HG02943 (cell line): ENCODE data around the gene THADA.

Experiments used
- ATAC-seq: cut with Tn5 transposase; IDR thresholded peaks from one replicate; pipeline ENCODE4 v1.9.1; 2021; ENCODE audit warnings: mild to moderate bottlenecking, low read depth, moderate library complexity; ENCODE audit not compliant: unreplicated experiment

Gene THADA

GRCh38 chr2:43340945-43341356 lies 254.9 kb downstream of the THADA start:
- ATAC-seq: no peak

GRCh38 chr2:43340066-43340465 lies 255.8 kb downstream of the THADA start:
- no peak for ATAC-seq

GRCh38 chr2:43333656-43334144 lies 262.1 kb downstream of the THADA start:
- ATAC-seq: no peak

- no peak for ATAC-seq
Observed at GRCh38 chr2:43333101-43333655, 262.7 kb downstream of the THADA start.

- ATAC-seq: no peak
Observed at GRCh38 chr2:43332653-43333052, 263.2 kb downstream of the THADA start.

GRCh38 chr2:43331422-43331821 lies 264.4 kb downstream of the THADA start:
- ATAC-seq: no peak

GRCh38 chr2:43329637-43330036 lies 266.2 kb downstream of the THADA start:
- ATAC-seq: no peak

GRCh38 chr2:43328832-43329231 lies 267.0 kb downstream of the THADA start:
- no peak for ATAC-seq

- ATAC-seq: no peak
Observed at GRCh38 chr2:43328133-43328532, 267.7 kb downstream of the THADA start.

- ATAC-seq: no peak
Observed at GRCh38 chr2:43327119-43327518, 268.7 kb downstream of the THADA start.

- no peak for ATAC-seq
Observed at GRCh38 chr2:43326101-43326825, 269.6 kb downstream of the THADA start.

GRCh38 chr2:43325107-43325811 lies 270.6 kb downstream of the THADA start:
- no peak for ATAC-seq

- no peak for ATAC-seq
Observed at GRCh38 chr2:43324259-43325106, 271.4 kb downstream of the THADA start.

GRCh38 chr2:43323857-43324256 lies 272.0 kb downstream of the THADA start:
- ATAC-seq: no peak

GRCh38 chr2:43321446-43321845 lies 274.4 kb downstream of the THADA start:
- no peak for ATAC-seq

- no peak for ATAC-seq
Observed at GRCh38 chr2:43319541-43319940, 276.3 kb downstream of the THADA start.

- ATAC-seq: no peak
Observed at GRCh38 chr2:43318791-43319190, 277.0 kb downstream of the THADA start.

GRCh38 chr2:43317680-43318079 lies 278.2 kb downstream of the THADA start:
- ATAC-seq: no peak

- ATAC-seq: no peak
Observed at GRCh38 chr2:43317194-43317593, 278.6 kb downstream of the THADA start.

GRCh38 chr2:43315482-43315881 lies 280.4 kb downstream of the THADA start:
- ATAC-seq: no peak
